Large intestine (tissue), 3 donors: ENCODE measurements around the gene IL31. TPM values are rescaled to one million over a fixed set of nuclear protein-coding genes. Genes with fewer than 3 reads are reported as not detected.
"Not testable (repeated sequence)": the region's sequence is repeated elsewhere in the genome, so short reads cannot be mapped to it uniquely, and the experiment has no call there.

Experiments used
- DNase-seq, 2 donors: peaks; one replicate each; pipeline versions ENCODE4 v3.0.0 to v3.0.0-alpha.2; 2013
- H3K27ac ChIP-seq: one replicate; pipeline ENCODE4 v1.5.1; 2013; ENCODE audit warnings: low read length
- H3K27me3 ChIP-seq: 2 replicates; pipeline ENCODE4 v1.6.1; 2013; ENCODE audit warnings: low read length; ENCODE audit not compliant: control insufficient read depth, insufficient read depth
- H3K36me3 ChIP-seq: 2 replicates; pipeline ENCODE4 v1.6.1; 2013; ENCODE audit warnings: low read length; ENCODE audit not compliant: control insufficient read depth, insufficient read depth
- H3K4me1 ChIP-seq: one replicate; pipeline ENCODE4 v1.6.1; 2013; ENCODE audit warnings: low read length; ENCODE audit not compliant: control insufficient read depth, insufficient read depth
- H3K4me3 ChIP-seq: one replicate; pipeline ENCODE4 v1.5.1; 2013; ENCODE audit warnings: low read length
- H3K9me3 ChIP-seq: one replicate; pipeline ENCODE4 v1.6.1; 2013; ENCODE audit warnings: mild to moderate bottlenecking, low read depth, low read length, moderate library complexity; ENCODE audit not compliant: control insufficient read depth
- WGBS: methylation state at CpG from one replicate; pipeline ENCODE4 v1.1.5; 2013; ENCODE audit warnings: low lambda C conversion rate; ENCODE audit not compliant: insufficient coverage; 5-methylcytosine and 5-hydroxymethylcytosine counted together
- polyA plus RNA-seq: library from polyadenylated mRNA; unstranded; fragments of 120-200 nt; gene quantifications from one replicate; pipeline ENCODE4 v1.2.1, GENCODE V29; 2013

Gene IL31
- polyA plus RNA-seq, 1 donor: not detected

GRCh38 chr12:122203301-122204166 lies 29.5 kb upstream of the IL31 start, which contains the start of gene B3GNT4:
Gene B3GNT4, plus strand, starts transcription at chr12:122203709. Its CDS starts 910 bp downstream, at chr12:122204619.
- WGBS: no CpG with 5 or more reads among the region's 104 CpGs
- H3K9me3 ChIP-seq: no peaks in the 10 kb centered on the region
- H3K4me1 ChIP-seq: peaks cover 25% of the 10 kb centered on the region
- DNase-seq: peak; percentile 64 to 79
- H3K27ac ChIP-seq: no peak within 1 kb of the TSS
- H3K27me3 ChIP-seq: peaks cover 30% of the 10 kb centered on the region
- peak within 1 kb of the TSS; percentile 50 for H3K4me3 ChIP-seq
- peaks cover 19% of the 10 kb centered on the region for H3K36me3 ChIP-seq

GRCh38 chr12:122202811-122203210 lies 28.8 kb upstream of the IL31 start:
- peak overlapping the region; percentile 50 for H3K4me3 ChIP-seq
- peaks cover 12% of the 10 kb centered on the region for H3K36me3 ChIP-seq
- peaks cover 30% of the 10 kb centered on the region for H3K27me3 ChIP-seq
- H3K9me3 ChIP-seq, H3K27ac ChIP-seq, DNase-seq: not testable (repeated sequence)
- WGBS: no CpG with 5 or more reads among the region's 19 CpGs
- H3K4me1 ChIP-seq: peaks cover 25% of the 10 kb centered on the region

GRCh38 chr12:122202017-122202416 lies 28.0 kb upstream of the IL31 start:
- no peak overlapping the region for H3K27ac ChIP-seq
- H3K9me3 ChIP-seq: no peaks in the 10 kb centered on the region
- DNase-seq: no peak
- WGBS: no CpG with 5 or more reads among the region's 6 CpGs
- peaks cover 25% of the 10 kb centered on the region for H3K4me1 ChIP-seq
- H3K36me3 ChIP-seq: peaks cover 4% of the 10 kb centered on the region
- peaks cover 30% of the 10 kb centered on the region for H3K27me3 ChIP-seq
- H3K4me3 ChIP-seq: no peak overlapping the region

GRCh38 chr12:122201381-122201780 lies 27.4 kb upstream of the IL31 start:
- Histone ChIP-seq H3K36me3 (no peaks in the 10 kb centered on the region), H3K27ac (no peak overlapping the region), H3K4me1 (peaks cover 25% of the 10 kb centered on the region), H3K27me3 (peaks cover 30% of the 10 kb centered on the region), H3K9me3 (no peaks in the 10 kb centered on the region), H3K4me3 (no peak overlapping the region)
- WGBS: 80% methylated on average over 2 of the region's 5 CpGs
- no peak for DNase-seq

GRCh38 chr12:122200541-122201175 lies 26.6 kb upstream of the IL31 start:
- no peaks in the 10 kb centered on the region for H3K36me3 ChIP-seq
- 73% methylated on average over 2 of the region's 24 CpGs for WGBS
- H3K27me3 ChIP-seq: peaks cover 29% of the 10 kb centered on the region
- H3K27ac ChIP-seq: no peak overlapping the region
- no peaks in the 10 kb centered on the region for H3K9me3 ChIP-seq
- H3K4me3 ChIP-seq: no peak overlapping the region
- DNase-seq: peak; percentile 80 to 86
- peaks cover 25% of the 10 kb centered on the region for H3K4me1 ChIP-seq

- Histone ChIP-seq H3K4me1 (peaks cover 25% of the 10 kb centered on the region), H3K27ac (no peak overlapping the region), H3K9me3 (peaks cover 3% of the 10 kb centered on the region), H3K4me3 (no peak overlapping the region), H3K27me3 (peaks cover 19% of the 10 kb centered on the region), H3K36me3 (no peaks in the 10 kb centered on the region)
- DNase-seq: no peak
- 90% methylated on average over 2 of the region's 29 CpGs for WGBS
Observed at GRCh38 chr12:122199484-122200355, 25.7 kb upstream of the IL31 start.

- Histone ChIP-seq H3K27me3 (peaks cover 2% of the 10 kb centered on the region), H3K9me3 (peaks cover 3% of the 10 kb centered on the region), H3K4me1 (peaks cover 19% of the 10 kb centered on the region), H3K4me3 (no peak overlapping the region), H3K36me3 (no peaks in the 10 kb centered on the region), H3K27ac (no peak overlapping the region)
- WGBS: 100% methylated on average over 1 of the region's 1 CpG
- DNase-seq: no peak
Observed at GRCh38 chr12:122197612-122197966, 23.6 kb upstream of the IL31 start.

GRCh38 chr12:122195405-122195804 lies 21.4 kb upstream of the IL31 start:
- no peak for DNase-seq
- no peaks in the 10 kb centered on the region for H3K36me3 ChIP-seq
- H3K4me1 ChIP-seq: peaks cover 6% of the 10 kb centered on the region
- peaks cover 3% of the 10 kb centered on the region for H3K9me3 ChIP-seq
- no peak overlapping the region for H3K4me3 ChIP-seq
- H3K27me3 ChIP-seq: no peaks in the 10 kb centered on the region
- 94% methylated on average over 2 of the region's 4 CpGs for WGBS
- H3K27ac ChIP-seq: no peak overlapping the region

- Histone ChIP-seq H3K9me3 (peaks cover 3% of the 10 kb centered on the region), H3K27ac (no peak overlapping the region), H3K4me3 (no peak overlapping the region), H3K36me3 (no peaks in the 10 kb centered on the region), H3K4me1 (no peaks in the 10 kb centered on the region), H3K27me3 (no peaks in the 10 kb centered on the region)
- no peak for DNase-seq
- WGBS: 100% methylated on average over 1 of the region's 1 CpG
Observed at GRCh38 chr12:122194804-122195203, 20.8 kb upstream of the IL31 start.

GRCh38 chr12:122192441-122192840 lies 18.4 kb upstream of the IL31 start:
- no peak for DNase-seq
- no peaks in the 10 kb centered on the region for H3K36me3 ChIP-seq
- WGBS: no CpG with 5 or more reads among the region's 11 CpGs
- no peaks in the 10 kb centered on the region for H3K27me3 ChIP-seq
- H3K4me1 ChIP-seq: no peaks in the 10 kb centered on the region
- no peak overlapping the region for H3K27ac ChIP-seq
- H3K4me3 ChIP-seq: no peak overlapping the region
- peaks cover 3% of the 10 kb centered on the region for H3K9me3 ChIP-seq
